MCF 10A (cell line): ENCODE results near the gene WDR43. TPM values are rescaled to one million over a fixed set of nuclear protein-coding genes. Genes with fewer than 3 reads are reported as not detected.
A peak's percentile ranks its signal among the peaks of the same experiment; 100 is the strongest.

ENCODE experiments used
- BruUV-seq: library from RNA; stranded (reverse); fragments of 400-500 nt; replicated peaks from 2 replicates; lab custom pipeline; 2021; lab: Mats Ljungman, UMichigan
- CTCF ChIA-PET: fragments of 300-600 bp; sonication (Branson Sonifier 250); formaldehyde crosslinking; extraction: SDS; loops from one replicate; lab custom pipeline; 2021; ENCODE audit warnings: antibody characterized with exemption, inconsistent platforms; lab: Yijun Ruan, JAX
- POLR2A ChIA-PET: fragments of 300-600, 350-650 bp; sonication (Branson Sonifier 250); formaldehyde crosslinking; extraction: SDS; loops from one replicate; lab custom pipeline; 2020; ENCODE audit warnings: antibody characterized with exemption, inconsistent platforms; lab: Yijun Ruan, JAX
- DNase-seq: peaks from one replicate; pipeline ENCODE4 v3.0.0-alpha.2; 2018; ENCODE audit not compliant: unreplicated experiment
- H3K27ac Mint-ChIP-seq: one replicate; pipeline ENCODE4 v1.8.0; 2022; ENCODE audit warnings: mild to moderate bottlenecking, low read depth, mixed read lengths; ENCODE audit not compliant: unreplicated experiment
- H3K27me3 Mint-ChIP-seq: one replicate; pipeline ENCODE4 v1.8.0; 2022; ENCODE audit warnings: mixed read lengths; ENCODE audit not compliant: insufficient read depth, unreplicated experiment
- H3K36me3 Mint-ChIP-seq: one replicate; pipeline ENCODE4 v1.8.0; 2022; ENCODE audit warnings: mild to moderate bottlenecking, moderate library complexity, mixed read lengths; ENCODE audit not compliant: insufficient read depth, unreplicated experiment
- H3K4me1 Mint-ChIP-seq: one replicate; pipeline ENCODE4 v1.8.0; 2022; ENCODE audit warnings: mixed read lengths; ENCODE audit not compliant: insufficient read depth, unreplicated experiment
- H3K4me3 Mint-ChIP-seq: one replicate; pipeline ENCODE4 v1.8.0; 2022; ENCODE audit warnings: mild to moderate bottlenecking, moderate library complexity, mixed read lengths; ENCODE audit not compliant: unreplicated experiment
- H3K9me3 Mint-ChIP-seq: one replicate; pipeline ENCODE4 v1.8.0; 2022; ENCODE audit warnings: mixed read lengths; ENCODE audit not compliant: unreplicated experiment
- intact Hi-C: fragments of 100-400 bp; cut with micrococcal nuclease; formaldehyde crosslinking; loops from 2 replicates; pipeline ENCODE4 v1.14.1; 2022
- total RNA-seq: library from RNA; stranded (reverse); gene quantifications from 2 replicates; pipeline ENCODE4 v1.2.3, GENCODE V29; 2022
- TF ChIP-seq, protein P1 (sequence below): fragments of 200-600 bp; IDR thresholded peaks from one replicate; pipeline ENCODE4 v1.8.0; 2022; ENCODE audit warnings: antibody characterized with exemption, mild to moderate bottlenecking; ENCODE audit not compliant: unreplicated experiment

Gene WDR43
- total RNA-seq, 1 experiment from 2014 or later, result 160 TPM

DNA sequence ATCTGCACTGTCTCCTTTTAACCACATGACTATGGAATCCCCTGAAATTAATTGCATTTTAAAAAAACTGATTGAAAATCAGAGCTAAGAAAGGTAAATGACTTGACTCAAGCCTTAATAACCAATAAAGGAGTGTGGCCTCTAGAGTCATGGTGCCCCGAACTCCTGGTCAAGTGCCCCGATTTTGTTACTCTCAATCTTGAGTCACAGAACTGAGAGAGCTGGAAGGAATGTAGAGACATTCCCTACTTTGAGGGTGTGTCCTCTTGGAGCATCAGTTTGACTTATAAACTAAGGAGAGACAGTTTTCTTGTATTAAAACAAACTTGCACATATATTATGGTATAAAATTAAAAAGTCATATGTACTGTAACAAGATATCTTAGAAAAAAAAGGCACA is 2.4 kb downstream of the WDR43 start:
- Mint-ChIP-seq H3K36me3 (peaks cover 29% of the 10 kb centered on the region), H3K27ac (peak overlapping the region; percentile 39), H3K4me1 (peaks cover 33% of the 10 kb centered on the region), H3K4me3 (peak overlapping the region; percentile 88), H3K27me3 (no peaks in the 10 kb centered on the region), H3K9me3 (no peaks in the 10 kb centered on the region)
- DNase-seq, result peak; percentile 44
- intact Hi-C loops, result loop anchor here (5.0 kb wide), 1 partner anchor 75 kb away; no protein-coding TSS in a partner anchor
- no TSS peak for BruUV-seq
- TF ChIP-seq, protein P1, sequence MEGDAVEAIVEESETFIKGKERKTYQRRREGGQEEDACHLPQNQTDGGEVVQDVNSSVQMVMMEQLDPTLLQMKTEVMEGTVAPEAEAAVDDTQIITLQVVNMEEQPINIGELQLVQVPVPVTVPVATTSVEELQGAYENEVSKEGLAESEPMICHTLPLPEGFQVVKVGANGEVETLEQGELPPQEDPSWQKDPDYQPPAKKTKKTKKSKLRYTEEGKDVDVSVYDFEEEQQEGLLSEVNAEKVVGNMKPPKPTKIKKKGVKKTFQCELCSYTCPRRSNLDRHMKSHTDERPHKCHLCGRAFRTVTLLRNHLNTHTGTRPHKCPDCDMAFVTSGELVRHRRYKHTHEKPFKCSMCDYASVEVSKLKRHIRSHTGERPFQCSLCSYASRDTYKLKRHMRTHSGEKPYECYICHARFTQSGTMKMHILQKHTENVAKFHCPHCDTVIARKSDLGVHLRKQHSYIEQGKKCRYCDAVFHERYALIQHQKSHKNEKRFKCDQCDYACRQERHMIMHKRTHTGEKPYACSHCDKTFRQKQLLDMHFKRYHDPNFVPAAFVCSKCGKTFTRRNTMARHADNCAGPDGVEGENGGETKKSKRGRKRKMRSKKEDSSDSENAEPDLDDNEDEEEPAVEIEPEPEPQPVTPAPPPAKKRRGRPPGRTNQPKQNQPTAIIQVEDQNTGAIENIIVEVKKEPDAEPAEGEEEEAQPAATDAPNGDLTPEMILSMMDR, result no peak
- ChIA-PET POLR2A (interaction anchor here (0.6 to 6.9 kb wide), 16 partner anchors 8 to 1525 kb away, joined by 3 to 79 read pairs (median 4); partner anchors contain the start of genes PPP1CB, TRMT61B and ZNF513), CTCF (interaction anchor here (1.3 to 2.1 kb wide), 2 partner anchors 13 to 49 kb away, joined by 4 to 11 read pairs; no protein-coding TSS in a partner anchor)

GRCh38 chr2:28898048-28898447 is 3.6 kb downstream of the WDR43 start:
- Mint-ChIP-seq H3K27me3 (no peaks in the 10 kb centered on the region), H3K9me3 (no peaks in the 10 kb centered on the region), H3K4me3 (peak overlapping the region; percentile 88), H3K4me1 (peaks cover 33% of the 10 kb centered on the region), H3K27ac (no peak overlapping the region), H3K36me3 (peaks cover 40% of the 10 kb centered on the region)
- no TSS peak for BruUV-seq
- ChIA-PET POLR2A (interaction anchor here (6.9 kb wide), 1 partner anchor 28 kb away, joined by 79 read pairs; the partner anchor contains the start of gene TRMT61B), CTCF (interaction anchor here (0.9 kb wide), 1 partner anchor 16 kb away, joined by 4 read pairs; no protein-coding TSS in a partner anchor)
- no peak for DNase-seq
- TF ChIP-seq, protein P1, result no peak
- intact Hi-C loops, result loop anchor here (5.0 kb wide), 1 partner anchor 76 kb away; no protein-coding TSS in a partner anchor

- CTCF ChIA-PET, result interaction anchor here (0.6 to 1.1 kb wide), 5 partner anchors 58 to 1369 kb away, joined by 3 to 4 read pairs (median 3); no protein-coding TSS in a partner anchor
- POLR2A ChIA-PET, result interaction anchor here (0.9 kb wide), 2 partner anchors 15 to 24 kb away, joined by 3 to 5 read pairs; no protein-coding TSS in a partner anchor
- H3K4me3 Mint-ChIP-seq, result no peak overlapping the region
Measured at GRCh38 chr2:28901202-28901601, 6.7 kb downstream of the WDR43 start.

GRCh38 chr2:28901841-28902240 is 7.4 kb downstream of the WDR43 start:
- BruUV-seq, result no TSS peak
- DNase-seq, result no peak
- H3K9me3 Mint-ChIP-seq, result no peaks in the 10 kb centered on the region
- H3K4me3 Mint-ChIP-seq, result no peak overlapping the region
- H3K27me3 Mint-ChIP-seq, result no peaks in the 10 kb centered on the region
- peak overlapping the region; percentile 33 for H3K27ac Mint-ChIP-seq
- intact Hi-C loops, result no loop called here
- ChIA-PET POLR2A (interaction anchor here (0.6 to 1.2 kb wide), 5 partner anchors 14 to 397 kb away, joined by 3 to 5 read pairs (median 3); partner anchors contain the start of gene TRMT61B), CTCF (interaction anchor here (0.6 to 0.7 kb wide), 4 partner anchors 34 to 1050 kb away, joined by 3 to 4 read pairs (median 4); no protein-coding TSS in a partner anchor)
- TF ChIP-seq, protein P1, result no peak
- H3K4me1 Mint-ChIP-seq, result peaks cover 44% of the 10 kb centered on the region
- H3K36me3 Mint-ChIP-seq, result peaks cover 60% of the 10 kb centered on the region

More at GRCh38 chr2:28901202-28901601, 6.7 kb downstream of the WDR43 start:
- DNase-seq, result no peak
- intact Hi-C loops, result no loop called here
- peak overlapping the region; percentile 33 for H3K27ac Mint-ChIP-seq
- no peaks in the 10 kb centered on the region for H3K9me3 Mint-ChIP-seq
- peaks cover 42% of the 10 kb centered on the region for H3K4me1 Mint-ChIP-seq
- TF ChIP-seq, protein P1, result no peak
- no peaks in the 10 kb centered on the region for H3K27me3 Mint-ChIP-seq
- no TSS peak for BruUV-seq
- H3K36me3 Mint-ChIP-seq, result peaks cover 55% of the 10 kb centered on the region
